Stomach (tissue), 9 donors: ENCODE measurements around the gene MACO1. TPM values are rescaled to one million over a fixed set of nuclear protein-coding genes. Genes with fewer than 3 reads are reported as not detected.
"Not testable (repeated sequence)": the region's sequence is repeated elsewhere in the genome, so short reads cannot be mapped to it uniquely, and the experiment has no call there.

Source experiments
- DNase-seq, 2 donors: peaks; one replicate each; pipeline versions ENCODE4 v3.0.0 to v3.0.0-alpha.2; 2013 to 2019
- H3K27ac ChIP-seq, 5 donors: fragments of 200-600 bp in 4 of 5; sonication (generic) in 4 of 5; one replicate each; pipeline ENCODE4 v1.5.1; 2013 to 2019; ENCODE audit warnings: mild to moderate bottlenecking in 1 of 5, moderate library complexity in 1 of 5
- H3K27me3 ChIP-seq, 3 donors: fragments of 200-600 bp; sonication (generic); one replicate each; pipeline ENCODE4 v1.5.1; 2017 to 2019; ENCODE audit warnings: mixed run types in 1 of 3
- H3K36me3 ChIP-seq, 4 donors: fragments of 200-600 bp; sonication (generic); 1 replicate in 3 of 4; 2 replicates in 1 of 4; pipeline ENCODE4 v1.5.1; 2016 to 2019
- H3K4me1 ChIP-seq, 4 donors: fragments of 200-600 bp; sonication (generic); one replicate each; pipeline ENCODE4 v1.5.1; 2016 to 2019
- H3K4me3 ChIP-seq, 4 donors: fragments of 200-600 bp; sonication (generic) in 3 of 4; one replicate each; pipeline ENCODE4 v1.5.1; 2016 to 2019; ENCODE audit warnings: mild to moderate bottlenecking in 1 of 4
- H3K9me3 ChIP-seq, 4 donors: fragments of 200-600 bp; sonication (generic); one replicate each; pipeline ENCODE4 v1.5.1; 2016 to 2019
- CTCF ChIP-seq, 7 experiments: fragments of 450-650 bp in 4 of 7; fragments of 200-600 bp in 3 of 7; sonication (generic) in 3 of 7; IDR thresholded peaks; one replicate each; pipeline ENCODE4 v1.5.1; 2016 to 2019; ENCODE audit warnings: antibody characterized with exemption in 7 of 7, control low read depth in 2 of 7, mild to moderate bottlenecking in 1 of 7
- EP300 ChIP-seq: sonication (generic); formaldehyde crosslinking; IDR thresholded peaks from one replicate; pipeline ENCODE4 v1.6.1; 2017; ENCODE audit warnings: antibody characterized with exemption
- POLR2A ChIP-seq, 4 donors: fragments of 450-650 bp; IDR thresholded peaks; one replicate each; pipeline ENCODE4 v1.6.1; 2016; ENCODE audit warnings: antibody characterized with exemption in 4 of 4, control low read depth in 2 of 4, mild to moderate bottlenecking in 1 of 4, moderate library complexity in 1 of 4
- POLR2AphosphoS5 ChIP-seq, 3 donors: sonication (generic); formaldehyde crosslinking; IDR thresholded peaks; one replicate each; pipeline ENCODE4 v1.6.1; 2016; ENCODE audit warnings: antibody characterized with exemption in 3 of 3
- WGBS, 5 donors: extraction: QIAGEN DNeasy Blood & Tissue Kit in 3 of 5; methylation state at CpG; one replicate each; pipeline versions ENCODE4 v1.1.5 to v1.1.7; 2013 to 2018; 5-methylcytosine and 5-hydroxymethylcytosine counted together
- intact Hi-C: fragments of 100-400 bp; cut with DNase I; formaldehyde crosslinking; loops from one replicate; pipeline ENCODE4 v1.15.1; 2023; ENCODE audit warnings: low total_unique reads
- polyA plus RNA-seq, 3 donors: library from polyadenylated mRNA; stranded (reverse); fragments of 200-250 nt; gene quantifications; one replicate each; pipeline ENCODE4 v1.2.3, GENCODE V29; 2013
- total RNA-seq, 5 donors: library from RNA; depleted of rRNA; stranded (reverse); fragments of >200 nt; gene quantifications; one replicate each; pipeline versions ENCODE4 v1.1.0 to v1.2.3, GENCODE V29; 2014 to 2016
- donor health status: healthy with polysubstance abuse.
- donor health status: Bipolar disorder and iron deficiency.
- donor health status: healthy.

MACO1 gene
- total and polyA plus RNA-seq, 8 donors = 4.9 to 19.8 (median 11.3) TPM

- no peak for DNase-seq
- intact Hi-C loops = no loop called here
- Histone ChIP-seq H3K4me1 (peaks cover 24 to 57% (median 29%) of the 10 kb centered on the region in 4 donors), H3K9me3 (no peaks in the 10 kb centered on the region), H3K4me3 (no peak overlapping the region), H3K36me3 (peaks cover 0 to 6% (median 0%) of the 10 kb centered on the region in 4 donors), H3K27ac (no peak overlapping the region), H3K27me3 (no peaks in the 10 kb centered on the region)
- TF ChIP-seq EP300 (no peak), POLR2A (IDR thresholded peaks at IDR 0.05) (no peak), POLR2AphosphoS5 (IDR thresholded peaks at IDR 0.05) (no peak), CTCF (IDR thresholded peaks at IDR 0.05) (no peak)
- 96 to 98% (median 98%) methylated on average over 6 of the region's 6 CpGs for WGBS, 5 donors
Observed at GRCh38 chr1:25439287-25439686, 8.6 kb downstream of the MACO1 start.

- WGBS, 5 donors = 18 to 57% (median 33%) methylated on average over 1 of the region's 1 CpG
- intact Hi-C loops = no loop called here
- peak in 1 of 2 donors; percentile 30 for DNase-seq
- no peak overlapping the region for H3K4me3 ChIP-seq
- H3K36me3 ChIP-seq = peaks cover 0 to 10% (median 3%) of the 10 kb centered on the region in 4 donors
- no peaks in the 10 kb centered on the region for H3K9me3 ChIP-seq
- H3K4me1 ChIP-seq = peaks cover 0 to 41% (median 6%) of the 10 kb centered on the region in 4 donors
- TF ChIP-seq CTCF (IDR thresholded peaks at IDR 0.05) (no peak), POLR2A (IDR thresholded peaks at IDR 0.05) (no peak), POLR2AphosphoS5 (IDR thresholded peaks at IDR 0.05) (peak in 1 of 3 donors; percentile 69)
- H3K27me3 ChIP-seq = no peaks in the 10 kb centered on the region
- H3K27ac ChIP-seq = no peak overlapping the region
Observed at GRCh38 chr1:25442178-25442577, 11.5 kb downstream of the MACO1 start.

- 76 to 84% (median 77%) methylated on average over 4 of the region's 4 CpGs for WGBS, 5 donors
- TF ChIP-seq CTCF (IDR thresholded peaks at IDR 0.05) = no peak
- TF ChIP-seq POLR2A (IDR thresholded peaks at IDR 0.05) = no peak
- TF ChIP-seq EP300 = no peak
- TF ChIP-seq POLR2AphosphoS5 (IDR thresholded peaks at IDR 0.05) = no peak
- Histone ChIP-seq H3K9me3 (no peaks in the 10 kb centered on the region), H3K36me3 (peaks cover 7 to 13% (median 10%) of the 10 kb centered on the region in 4 donors), H3K4me1 (peaks cover 0 to 41% (median 6%) of the 10 kb centered on the region in 4 donors), H3K27me3 (no peaks in the 10 kb centered on the region), H3K27ac (no peak overlapping the region), H3K4me3 (no peak overlapping the region)
- DNase-seq = no peak
- intact Hi-C loops = no loop called here
Observed at GRCh38 chr1:25443030-25443699, 12.5 kb downstream of the MACO1 start.

- 90 to 98% (median 93%) methylated on average over 5 of the region's 5 CpGs for WGBS, 5 donors
- H3K9me3 ChIP-seq, H3K27me3 ChIP-seq, intact Hi-C loops, H3K4me3 ChIP-seq, DNase-seq, H3K27ac ChIP-seq: not testable (repeated sequence)
- Histone ChIP-seq H3K36me3 (peaks cover 7 to 26% (median 21%) of the 10 kb centered on the region in 4 donors), H3K4me1 (peaks cover 0 to 32% (median 6%) of the 10 kb centered on the region in 4 donors)
Observed at GRCh38 chr1:25444604-25445003, 13.9 kb downstream of the MACO1 start.

- intact Hi-C loops = no loop called here
- no peak for DNase-seq
- no peaks in the 10 kb centered on the region for H3K9me3 ChIP-seq
- WGBS, 5 donors = 73 to 92% (median 78%) methylated on average over 2 of the region's 2 CpGs
- no peak overlapping the region for H3K27ac ChIP-seq
- peaks cover 7 to 35% (median 31%) of the 10 kb centered on the region in 4 donors for H3K36me3 ChIP-seq
- no peak overlapping the region for H3K4me3 ChIP-seq
- peaks cover 0 to 32% (median 5%) of the 10 kb centered on the region in 4 donors for H3K4me1 ChIP-seq
- no peaks in the 10 kb centered on the region for H3K27me3 ChIP-seq
- TF ChIP-seq EP300 = no peak
- no peak for TF ChIP-seq POLR2AphosphoS5 (IDR thresholded peaks at IDR 0.05)
- no peak for TF ChIP-seq POLR2A (IDR thresholded peaks at IDR 0.05)
Observed at GRCh38 chr1:25445993-25446538, 15.4 kb downstream of the MACO1 start.
